Epithelial cell of esophagus (primary cell): Measurements from ENCODE around the gene SH2D4B.
A peak's percentile ranks its signal among the peaks of the same experiment; 100 is the strongest.

Experiments
- DNase-seq: peaks from one replicate; pipeline ENCODE4 v3.0.0; 2010; ENCODE audit warnings: low read depth
- H3K4me3 ChIP-seq: 2 replicates; pipeline ENCODE4 v1.5.1; 2011; ENCODE audit warnings: mild to moderate bottlenecking, low read length, control low read depth
- CTCF ChIP-seq: IDR thresholded peaks from 2 replicates; pipeline ENCODE4 v1.5.1; 2011; ENCODE audit warnings: low read depth, mild to moderate bottlenecking, low read length, control low read depth, inconsistent platforms; ENCODE audit not compliant: insufficient read depth; ENCODE audit errors: missing control alignments

The SH2D4B gene

GRCh38 chr10:80660266-80660665 is 122.6 kb downstream of the SH2D4B start:
- no peak overlapping the region for H3K4me3 ChIP-seq
- no peak for DNase-seq
- TF ChIP-seq CTCF, result no peak

- no peak for TF ChIP-seq CTCF
- DNase-seq, result no peak
- no peak overlapping the region for H3K4me3 ChIP-seq
Measured at GRCh38 chr10:80660736-80661135, 123.0 kb downstream of the SH2D4B start.

GRCh38 chr10:80661526-80661925 is 123.8 kb downstream of the SH2D4B start:
- TF ChIP-seq CTCF, result no peak
- H3K4me3 ChIP-seq, result no peak overlapping the region
- DNase-seq, result no peak

- no peak overlapping the region for H3K4me3 ChIP-seq
- TF ChIP-seq CTCF, result peak; percentile 83
- DNase-seq, result peak; percentile 81
Measured at GRCh38 chr10:80662429-80663261, 124.9 kb downstream of the SH2D4B start.

- no peak overlapping the region for H3K4me3 ChIP-seq
- DNase-seq, result peak; percentile 77
- TF ChIP-seq CTCF, result peak; percentile 96
Measured at GRCh38 chr10:80664071-80664680, 126.5 kb downstream of the SH2D4B start.

- TF ChIP-seq CTCF, result no peak
- H3K4me3 ChIP-seq, result no peak overlapping the region
- DNase-seq, result no peak
Measured at GRCh38 chr10:80669485-80669884, 131.8 kb downstream of the SH2D4B start.
